Testis (tissue), 5 donors: ENCODE data around the gene ELOA. TPM values are rescaled to one million over a fixed set of nuclear protein-coding genes. Genes with fewer than 3 reads are reported as not detected.
A peak's percentile ranks its signal among the peaks of the same experiment; 100 is the strongest.

Experiments
- DNase-seq: peaks from one replicate; pipeline ENCODE4 v3.0.0-alpha.2; 2019
- H3K27ac ChIP-seq, 2 donors: fragments of 200-600 bp; sonication (generic); one replicate each; pipeline ENCODE4 v1.5.1; 2019
- H3K27me3 ChIP-seq: fragments of 200-600 bp; sonication (generic); one replicate; pipeline ENCODE4 v1.5.1; 2019
- H3K36me3 ChIP-seq: fragments of 200-600 bp; sonication (generic); one replicate; pipeline ENCODE4 v1.5.1; 2017; ENCODE audit warnings: low read depth; ENCODE audit errors: missing control alignments
- H3K4me1 ChIP-seq: fragments of 200-600 bp; sonication (generic); one replicate; pipeline ENCODE4 v1.5.1; 2019
- H3K4me3 ChIP-seq, 2 donors: fragments of 200-600 bp; sonication (generic); one replicate each; pipeline ENCODE4 v1.5.1; 2017 to 2019
- H3K9me3 ChIP-seq: fragments of 200-600 bp; sonication (generic); one replicate; pipeline ENCODE4 v1.5.1; 2017
- CTCF ChIP-seq, 3 experiments: fragments of 450-650 bp in 2 of 3; fragments of 200-600 bp in 1 of 3; sonication (generic) in 1 of 3; IDR thresholded peaks; one replicate each; pipeline ENCODE4 v1.5.1; 2016 to 2019; ENCODE audit warnings: antibody characterized with exemption in 3 of 3, mild to moderate bottlenecking in 2 of 3, moderate library complexity in 1 of 3
- POLR2A ChIP-seq: fragments of 450-650 bp; IDR thresholded peaks from one replicate; pipeline ENCODE4 v1.6.1; 2017; ENCODE audit warnings: antibody characterized with exemption, mild to moderate bottlenecking, moderate library complexity
- WGBS, 2 donors: methylation state at CpG; one replicate each; pipeline ENCODE4 v1.1.5; 2018; 5-methylcytosine and 5-hydroxymethylcytosine counted together
- intact Hi-C: fragments of 100-400 bp; cut with DNase I; formaldehyde crosslinking; loops from one replicate; pipeline ENCODE4 v1.15.1; 2023; ENCODE audit warnings: low total_unique reads
- long read RNA-seq, 2 donors: transcript quantifications; one replicate each; lab custom pipeline, GENCODE V29; 2026
- polyA plus RNA-seq: library from polyadenylated mRNA; stranded (reverse); fragments of 350-450 nt; fragmentation: Illumina TruSeq; extraction: RNeasy Lipid Tissue Mini Kit (QIAGEN cat#74804); gene quantifications from one replicate; pipeline ENCODE4 v1.2.3, GENCODE V29; 2014; ENCODE audit warnings: low read depth, low replicate concordance; ENCODE audit not compliant: insufficient read depth
- total RNA-seq, 2 donors: library from RNA; depleted of rRNA; stranded (reverse); fragments of >200 nt; gene quantifications; one replicate each; pipeline ENCODE4 v1.2.3, GENCODE V29; 2016

ELOA gene, protein sequence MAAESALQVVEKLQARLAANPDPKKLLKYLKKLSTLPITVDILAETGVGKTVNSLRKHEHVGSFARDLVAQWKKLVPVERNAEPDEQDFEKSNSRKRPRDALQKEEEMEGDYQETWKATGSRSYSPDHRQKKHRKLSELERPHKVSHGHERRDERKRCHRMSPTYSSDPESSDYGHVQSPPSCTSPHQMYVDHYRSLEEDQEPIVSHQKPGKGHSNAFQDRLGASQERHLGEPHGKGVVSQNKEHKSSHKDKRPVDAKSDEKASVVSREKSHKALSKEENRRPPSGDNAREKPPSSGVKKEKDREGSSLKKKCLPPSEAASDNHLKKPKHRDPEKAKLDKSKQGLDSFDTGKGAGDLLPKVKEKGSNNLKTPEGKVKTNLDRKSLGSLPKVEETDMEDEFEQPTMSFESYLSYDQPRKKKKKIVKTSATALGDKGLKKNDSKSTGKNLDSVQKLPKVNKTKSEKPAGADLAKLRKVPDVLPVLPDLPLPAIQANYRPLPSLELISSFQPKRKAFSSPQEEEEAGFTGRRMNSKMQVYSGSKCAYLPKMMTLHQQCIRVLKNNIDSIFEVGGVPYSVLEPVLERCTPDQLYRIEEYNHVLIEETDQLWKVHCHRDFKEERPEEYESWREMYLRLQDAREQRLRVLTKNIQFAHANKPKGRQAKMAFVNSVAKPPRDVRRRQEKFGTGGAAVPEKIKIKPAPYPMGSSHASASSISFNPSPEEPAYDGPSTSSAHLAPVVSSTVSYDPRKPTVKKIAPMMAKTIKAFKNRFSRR
- 10 to 100 TPM; 38.7 to 41.9 TPM for total RNA-seq
- polyA plus RNA-seq = 51.3 TPM
- long read RNA-seq, donor 1, full-length matches to known transcripts = 3 of 47 reads
- long read RNA-seq, donor 1, partial matches to known transcripts = 44 of 47 reads
- long read RNA-seq, donor 1, other reads (novel, unspliced or antisense) = 0 of 47 reads
- long read RNA-seq, donor 2, full-length matches to known transcripts = 2 of 9 reads
- long read RNA-seq, donor 2, partial matches to known transcripts = 7 of 9 reads
- long read RNA-seq, donor 2, other reads (novel, unspliced or antisense) = 0 of 9 reads

DNA sequence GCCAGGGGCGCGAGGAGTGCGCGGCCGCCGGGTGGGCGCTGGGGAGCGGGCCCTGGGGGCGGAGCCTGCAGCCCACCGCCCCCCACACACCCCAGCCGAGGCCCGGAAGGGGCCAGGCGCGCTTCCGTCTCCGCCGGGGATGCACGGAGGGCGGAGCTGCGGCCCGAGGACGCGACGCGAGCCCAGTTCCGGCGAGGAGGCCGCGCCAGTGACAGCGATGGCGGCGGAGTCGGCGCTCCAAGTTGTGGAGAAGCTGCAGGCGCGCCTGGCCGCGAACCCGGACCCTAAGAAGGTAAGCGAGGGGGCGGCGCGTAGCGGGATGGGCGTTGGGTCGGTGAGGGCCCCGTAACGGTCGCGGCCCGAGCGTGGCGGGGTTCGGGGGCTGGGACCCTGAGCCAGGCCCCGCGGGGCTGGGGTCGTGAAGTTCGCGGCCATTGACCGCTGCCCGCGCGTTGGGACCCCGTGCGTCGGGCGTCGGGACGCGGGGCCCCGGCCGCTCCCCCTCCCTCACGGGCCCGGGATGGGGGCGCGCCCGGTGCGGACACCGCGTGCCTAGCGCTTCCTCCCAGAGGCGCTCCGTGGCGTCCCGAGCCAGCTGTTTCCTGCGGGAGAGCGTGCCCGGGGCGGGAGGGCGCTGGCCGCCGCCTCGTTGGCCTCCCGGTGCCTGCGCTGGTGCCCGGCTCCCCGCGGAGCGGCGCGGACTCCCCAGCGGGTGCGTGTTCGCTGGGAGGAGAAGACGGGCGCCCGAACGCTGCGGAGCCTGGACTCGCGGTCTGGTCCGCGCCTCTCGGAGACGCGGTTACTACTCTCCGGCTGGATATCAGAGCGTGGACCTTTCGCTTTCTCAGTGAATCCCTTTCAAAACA lies at the start of gene ELOA:
TSS of gene ELOA (plus strand) at position 185 of the 866 bp plus-strand sequence. CDS start at position 218, 33 bp downstream.
- peak; percentile 79 for DNase-seq
- Histone ChIP-seq H3K36me3 (no peaks in the 10 kb centered on the region), H3K4me3 (peak within 1 kb of the TSS; percentile 89 to 96), H3K4me1 (no peaks in the 10 kb centered on the region), H3K27me3 (no peaks in the 10 kb centered on the region), H3K9me3 (no peaks in the 10 kb centered on the region), H3K27ac (peak within 1 kb of the TSS; percentile 84 to 89)
- 0 to 1% methylated on average over 1 to 66 of the region's 119 CpGs for WGBS, 2 donors
- peak; percentile 40 for TF ChIP-seq POLR2A
- TF ChIP-seq CTCF (IDR thresholded peaks at IDR 0.05) = no peak
- intact Hi-C loops = no loop called here

DNA sequence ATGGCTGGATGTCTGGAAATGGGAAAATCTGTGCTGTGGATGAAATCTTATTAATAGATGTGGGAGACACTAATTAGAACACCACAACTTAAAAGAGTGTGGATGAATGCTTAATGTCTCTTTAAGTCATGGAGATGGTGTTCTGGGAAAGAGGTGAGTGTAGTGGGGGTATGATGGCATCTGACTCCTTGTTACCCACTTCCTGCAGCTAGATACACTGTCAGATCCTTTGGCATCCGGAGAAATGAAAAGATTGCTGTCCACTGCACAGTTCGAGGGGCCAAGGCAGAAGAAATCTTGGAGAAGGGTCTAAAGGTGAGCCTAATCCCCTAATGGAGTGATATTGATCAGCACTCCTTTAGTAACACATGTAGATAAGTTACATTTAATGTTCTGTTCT lies 49.7 kb upstream of the ELOA start:
- Histone ChIP-seq H3K4me1 (peaks cover 17% of the 10 kb centered on the region), H3K27me3 (no peaks in the 10 kb centered on the region), H3K4me3 (no peak overlapping the region), H3K27ac (no peak overlapping the region), H3K9me3 (no peaks in the 10 kb centered on the region), H3K36me3 (no peaks in the 10 kb centered on the region)
- intact Hi-C loops = no loop called here
- WGBS, 2 donors = 66 to 82% methylated on average over 2 of the region's 2 CpGs
- TF ChIP-seq CTCF (IDR thresholded peaks at IDR 0.05) (no peak), POLR2A (no peak)
- DNase-seq = no peak

DNA sequence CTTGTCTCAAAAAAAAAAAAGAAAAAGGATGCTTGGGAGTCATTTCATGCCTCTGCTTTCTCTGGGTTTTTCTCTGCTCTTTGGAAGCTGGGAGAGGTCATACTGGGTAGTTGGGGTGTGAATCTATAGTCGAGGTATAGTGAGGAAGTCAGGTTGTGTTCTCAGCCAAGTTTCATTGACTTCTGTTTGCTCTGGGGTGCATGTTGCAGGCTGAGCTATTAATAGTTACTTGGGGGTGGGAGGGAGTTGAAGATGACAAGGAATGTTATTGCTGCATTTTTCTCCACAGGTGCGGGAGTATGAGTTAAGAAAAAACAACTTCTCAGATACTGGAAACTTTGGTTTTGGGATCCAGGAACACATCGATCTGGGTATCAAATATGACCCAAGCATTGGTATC lies 48.9 kb upstream of the ELOA start:
- Histone ChIP-seq H3K9me3 (no peaks in the 10 kb centered on the region), H3K36me3 (no peaks in the 10 kb centered on the region), H3K27ac (no peak overlapping the region), H3K4me3 (no peak overlapping the region), H3K4me1 (peaks cover 17% of the 10 kb centered on the region), H3K27me3 (no peaks in the 10 kb centered on the region)
- 51 to 60% methylated on average over 3 of the region's 3 CpGs for WGBS, 2 donors
- TF ChIP-seq POLR2A (no peak), CTCF (IDR thresholded peaks at IDR 0.05) (no peak)
- intact Hi-C loops = no loop called here
- DNase-seq = no peak

GRCh38 chr1:23695667-23696066 lies 47.6 kb upstream of the ELOA start:
- no peak overlapping the region for H3K4me3 ChIP-seq
- DNase-seq = no peak
- H3K9me3 ChIP-seq = no peaks in the 10 kb centered on the region
- H3K27ac ChIP-seq = no peak overlapping the region
- 94 to 95% methylated on average over 3 of the region's 3 CpGs for WGBS, 2 donors
- TF ChIP-seq POLR2A (no peak), CTCF (IDR thresholded peaks at IDR 0.05) (no peak)
- intact Hi-C loops = no loop called here
- no peaks in the 10 kb centered on the region for H3K27me3 ChIP-seq
- peaks cover 17% of the 10 kb centered on the region for H3K4me1 ChIP-seq
- H3K36me3 ChIP-seq = no peaks in the 10 kb centered on the region
